Measurements from ENCODE around the gene YBX3. TPM values are rescaled to one million over a fixed set of nuclear protein-coding genes. Genes with fewer than 3 reads are reported as not detected.

Gene YBX3
- total RNA-seq (100 to 1,000 TPM; 241 to 404 (median 275) TPM), polyA plus RNA-seq (100 to 1,000 TPM; 193 to 302 TPM)
- long read RNA-seq, donor 1, transcript YBX3-206 (4 exons, 840 nt), result minor isoform, 8 of 56 reads
- long read RNA-seq, donor 1, transcript YBX3-201 (10 exons, 1,796 nt), result major isoform, 10 of 56 reads
- long read RNA-seq, donor 1, transcript YBX3-202 (9 exons, 1,708 nt), result minor isoform, 5 of 56 reads
- long read RNA-seq, donor 1, partial matches to known transcripts, result 20 of 56 reads
- long read RNA-seq, donor 1, other reads (novel, unspliced or antisense), result 12 of 56 reads
- long read RNA-seq, donor 2, transcript YBX3-202 (9 exons, 1,708 nt), result minor isoform, 5 of 90 reads
- long read RNA-seq, donor 2, transcript YBX3-201 (10 exons, 1,796 nt), result major isoform, 51 of 90 reads
- long read RNA-seq, donor 2, partial matches to known transcripts, result 31 of 90 reads
- long read RNA-seq, donor 2, other reads (novel, unspliced or antisense), result 0 of 90 reads
- long read RNA-seq, donor 3, transcript YBX3-202 (9 exons, 1,708 nt), result minor isoform, 219 of 743 reads
- long read RNA-seq, donor 3, transcript YBX3-201 (10 exons, 1,796 nt), result major isoform, 423 of 743 reads
- long read RNA-seq, donor 3, partial matches to known transcripts, result 16 of 743 reads
- long read RNA-seq, donor 3, other reads (novel, unspliced or antisense), result 84 of 743 reads

- Histone ChIP-seq H3K4me3 (peak within 1 kb of the TSS; percentile 93), H3K27ac (peak within 1 kb of the TSS; percentile 99 to 100), H3K4me1 (ENCODE audit: insufficient read depth) (peaks cover 6% of the 10 kb centered on the region), H3K27me3 (no peaks in the 10 kb centered on the region), H3K36me3 (no peaks in the 10 kb centered on the region), H3K9me3 (no peaks in the 10 kb centered on the region)
- DNase-seq, result peak; percentile 86 to 91 (median 89)
- intact Hi-C loops (cut with DNase I), result loop anchor here in 2 of 4 donors (1.0 to 10.0 kb wide), 3 partner anchors 358 to 510 kb away; partner anchors contain the start of gene GABARAPL1 (in 1 of the 2)
- 0% methylated on average over 40 to 95 of the region's 95 CpGs for WGBS, 3 donors
- TF ChIP-seq POLR2A (IDR thresholded peaks at IDR 0.05) (peak; percentile 68), CTCF (IDR thresholded peaks at IDR 0.05) (no peak)
Measured at GRCh38 chr12:10722905-10723746, at the start of gene YBX3. YBX3 (minus strand) TSS chr12:10723323; CDS start chr12:10723111, 212 bp downstream.

GRCh38 chr12:10771132-10771733 lies 48.1 kb upstream of the YBX3 start:
- 0% methylated on average over 1 of the region's 1 CpG for whole genome bisulfite sequencing, 3 donors
- no peak for DNase-seq
- TF ChIP-seq POLR2A (IDR thresholded peaks at IDR 0.05), result no peak
- peak in 2 of 3 donors; percentile 49 to 56 for TF ChIP-seq CTCF (IDR thresholded peaks at IDR 0.05)
- H3K4me1 ChIP-seq (ENCODE audit: insufficient read depth), result no peaks in the 10 kb centered on the region
- H3K4me3 ChIP-seq, result no peak overlapping the region
- intact Hi-C loops (cut with DNase I), result loop anchor here in 3 of 4 donors (5.0 to 10.0 kb wide), 3 partner anchors 431 to 716 kb away; no protein-coding TSS in a partner anchor
- H3K9me3 ChIP-seq, result no peaks in the 10 kb centered on the region
- no peak overlapping the region for H3K27ac ChIP-seq
- no peaks in the 10 kb centered on the region for H3K36me3 ChIP-seq
- no peaks in the 10 kb centered on the region for H3K27me3 ChIP-seq

- TF ChIP-seq CTCF (IDR thresholded peaks at IDR 0.05) (no peak), POLR2A (IDR thresholded peaks at IDR 0.05) (no peak), EP300 (IDR thresholded peaks at IDR 0.05) (no peak)
Measured at GRCh38 chr12:10759657-10760056, 36.5 kb upstream of the YBX3 start.

GRCh38 chr12:10756194-10756593 lies 33.1 kb upstream of the YBX3 start:
- TF ChIP-seq POLR2A (IDR thresholded peaks at IDR 0.05) (no peak), CTCF (IDR thresholded peaks at IDR 0.05) (no peak)
- intact Hi-C loops (cut with DNase I), result no loop called here
- no peaks in the 10 kb centered on the region for H3K9me3 ChIP-seq

More at GRCh38 chr12:10759657-10760056, 36.5 kb upstream of the YBX3 start:
- WGBS, 3 donors, result 4 to 16% (median 13%) methylated on average over 2 of the region's 2 CpGs
- H3K9me3 ChIP-seq, result no peaks in the 10 kb centered on the region
- intact Hi-C loops (cut with DNase I), result no loop called here
- no peak for DNase-seq
- no peaks in the 10 kb centered on the region for H3K27me3 ChIP-seq
- H3K36me3 ChIP-seq, result no peaks in the 10 kb centered on the region
- H3K27ac ChIP-seq, result no peak overlapping the region
- H3K4me3 ChIP-seq, result no peak overlapping the region
- H3K4me1 ChIP-seq (ENCODE audit: insufficient read depth), result no peaks in the 10 kb centered on the region

More at GRCh38 chr12:10756194-10756593, 33.1 kb upstream of the YBX3 start:
- H3K27ac ChIP-seq, result no peak overlapping the region
- H3K27me3 ChIP-seq, result no peaks in the 10 kb centered on the region
- no peaks in the 10 kb centered on the region for H3K36me3 ChIP-seq
- no peak overlapping the region for H3K4me3 ChIP-seq
- no peaks in the 10 kb centered on the region for H3K4me1 ChIP-seq (ENCODE audit: insufficient read depth)
- no peak for DNase-seq
- 79 to 81% (median 79%) methylated on average over 4 of the region's 4 CpGs for WGBS, 3 donors
